ELF-1 (cell line): Measurements from ENCODE around the gene YJU2.
A peak's percentile ranks its signal among the peaks of the same experiment; 100 is the strongest.
"Not testable (repeated sequence)": the region's sequence is repeated elsewhere in the genome, so short reads cannot be mapped to it uniquely, and the experiment has no call there.

Experiments
- DNase-seq: peaks from one replicate; pipeline ENCODE4 v3.0.0-alpha.2; 2016; ENCODE audit warnings: low read depth, low spot score

Gene YJU2

DNA sequence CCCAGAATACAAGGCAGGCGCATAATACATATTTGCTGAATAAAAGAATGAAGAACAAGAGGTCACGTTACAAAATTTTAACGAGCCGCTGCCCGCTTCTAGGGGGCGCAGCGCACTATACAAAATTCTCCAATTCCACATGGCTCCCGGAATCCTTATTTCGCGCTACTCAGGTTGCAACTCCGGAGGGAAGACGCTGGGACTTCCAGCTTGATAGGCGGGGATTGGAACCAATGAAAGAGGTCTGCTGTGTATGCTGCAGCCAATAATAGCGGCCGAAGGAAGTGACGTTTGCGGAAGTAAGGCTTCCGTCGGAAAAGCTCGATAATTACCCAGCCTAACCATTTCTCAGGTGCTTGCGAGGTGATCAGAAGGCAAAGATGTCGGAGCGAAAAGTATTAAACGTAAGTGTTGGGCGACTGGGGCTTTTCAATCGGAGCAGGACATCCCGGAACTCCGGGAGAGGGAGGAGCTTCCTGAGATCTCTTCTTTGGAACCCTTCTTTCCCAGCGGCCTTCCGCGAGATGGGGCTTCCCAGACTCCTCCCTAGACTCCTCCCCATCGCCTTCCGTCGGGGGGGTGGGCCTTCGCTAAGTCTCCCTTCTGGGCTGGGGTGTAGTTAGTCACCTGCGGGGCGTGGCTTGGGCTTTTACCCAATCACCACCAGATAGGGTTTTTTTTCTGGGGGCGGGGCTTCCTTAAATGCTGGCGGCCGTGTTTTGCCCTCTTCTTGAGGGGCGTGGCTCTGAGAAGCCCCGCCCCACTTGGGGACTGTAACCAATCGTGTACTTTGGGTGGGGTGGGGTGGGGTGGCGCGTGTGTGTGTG, at the start of gene YJU2:
YJU2 (plus strand) TSS at position 314 of the 827 bp plus-strand sequence; CDS start at position 381, 67 bp downstream.
- DNase-seq = peak; percentile 100

DNA sequence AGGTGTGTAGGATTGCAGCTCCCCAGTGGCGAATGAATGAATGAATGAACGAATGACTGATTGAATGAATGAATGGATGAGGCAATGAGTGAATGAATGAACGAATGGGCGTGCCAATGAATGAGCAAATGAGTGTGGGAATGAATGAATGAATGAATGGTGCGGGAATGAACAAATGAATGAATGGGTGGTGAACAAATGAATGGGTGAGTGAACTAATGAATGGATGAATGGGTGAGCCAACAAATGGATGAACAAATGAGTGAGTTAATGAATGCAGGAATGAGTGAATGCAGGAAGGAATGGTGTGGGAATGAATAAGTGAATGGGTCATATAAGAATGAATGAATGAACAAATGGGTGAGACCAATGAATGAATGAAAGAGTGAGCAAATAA, 49.7 kb upstream of the YJU2 start:
- no peak for DNase-seq

DNA sequence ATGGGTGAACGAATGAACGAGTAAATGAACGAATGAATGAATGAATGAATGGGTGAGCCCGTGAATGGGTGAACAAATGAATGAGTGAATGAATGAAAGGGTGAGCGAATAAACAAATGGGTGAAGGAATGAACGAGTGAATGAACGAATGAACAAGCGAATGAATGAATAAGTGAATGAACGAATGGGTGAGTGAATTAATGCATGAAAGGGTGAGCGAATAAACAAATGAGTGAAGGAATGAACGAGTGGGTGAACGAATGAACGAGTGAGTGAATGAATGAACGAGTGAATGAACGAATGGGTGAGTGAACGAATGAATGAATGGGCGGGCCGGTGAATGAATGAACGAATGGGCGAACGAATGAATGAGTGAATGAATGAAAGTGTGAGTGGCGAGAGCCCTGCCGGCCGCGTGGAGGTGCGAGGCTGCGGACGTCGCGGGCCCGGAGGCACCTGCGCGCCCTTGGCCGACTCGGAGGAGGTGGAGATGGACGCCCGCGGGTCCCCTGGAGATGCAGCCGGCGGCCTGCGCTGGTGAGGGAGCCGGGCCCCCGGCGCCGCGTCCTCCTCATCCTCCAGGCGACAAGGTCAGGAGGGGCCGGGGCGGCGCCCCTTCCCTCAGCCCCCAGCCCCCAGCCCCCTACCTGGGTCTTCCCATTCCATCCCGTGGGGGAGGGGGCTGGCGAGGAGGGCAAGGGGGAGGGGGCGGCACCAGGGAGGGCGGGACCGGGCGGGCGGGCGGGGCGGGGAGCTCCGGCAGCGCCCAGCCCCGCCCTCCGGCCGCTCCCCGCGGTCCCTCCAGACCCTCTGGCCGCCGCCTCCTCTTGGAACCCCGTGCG, 49.0 kb upstream of the YJU2 start:
- no peak for DNase-seq

DNA sequence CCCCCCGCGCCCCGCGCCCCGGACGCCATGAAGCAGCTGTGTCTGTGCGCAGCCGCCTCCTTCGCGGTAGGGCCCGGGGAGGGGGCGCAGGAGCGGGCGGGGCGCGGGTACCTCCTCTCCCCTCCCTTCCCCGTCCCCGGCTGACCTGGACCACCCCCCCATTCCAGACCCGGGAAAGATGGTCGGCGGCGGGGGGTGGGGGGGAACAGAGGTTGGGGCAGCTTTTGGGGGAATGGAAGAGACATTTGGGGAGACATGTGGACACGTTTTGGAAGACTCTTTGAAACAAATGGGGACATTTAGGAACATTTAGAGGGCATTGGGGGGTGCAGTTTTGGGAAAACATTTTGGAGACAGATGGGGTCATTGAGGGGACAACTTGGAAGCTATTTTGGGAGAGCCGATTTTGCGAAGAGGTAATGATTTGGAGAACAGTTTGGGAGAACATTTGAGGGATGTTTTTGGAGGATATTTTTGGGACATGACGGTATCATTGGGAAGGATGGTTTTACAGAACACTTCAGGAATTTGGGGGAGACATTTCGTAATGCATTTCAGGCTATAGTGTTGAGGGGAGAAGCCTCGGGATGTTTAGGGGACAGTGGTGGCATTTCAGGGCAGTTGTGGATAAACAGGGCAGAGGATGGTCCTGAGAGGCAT, 48.3 kb upstream of the YJU2 start:
- no peak for DNase-seq

GRCh38 chr19:4199699-4200293, 47.1 kb upstream of the YJU2 start:
- DNase-seq = peak; percentile 40

- no peak for DNase-seq
Observed at GRCh38 chr19:4200940-4201542, 45.8 kb upstream of the YJU2 start.

DNA sequence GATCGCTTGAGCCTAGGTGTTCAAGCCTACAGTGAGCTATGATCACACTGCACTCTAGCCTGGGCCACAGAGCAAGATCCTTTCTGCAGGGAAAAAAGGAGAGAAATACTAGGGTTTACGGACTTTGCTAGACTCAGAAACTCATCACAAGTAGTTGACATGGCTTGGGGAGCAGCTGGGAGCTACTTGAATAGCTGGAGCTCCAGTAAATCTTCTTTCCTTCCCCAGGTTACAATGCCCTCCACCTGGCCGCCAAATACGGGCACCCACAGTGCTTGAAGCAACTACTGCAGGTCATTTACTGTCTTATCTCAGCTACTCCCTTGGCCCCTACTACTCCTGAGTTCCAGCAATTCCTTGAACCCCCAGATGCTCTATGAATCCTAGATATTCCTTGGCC, 45.1 kb upstream of the YJU2 start:
- DNase-seq = no peak

DNA sequence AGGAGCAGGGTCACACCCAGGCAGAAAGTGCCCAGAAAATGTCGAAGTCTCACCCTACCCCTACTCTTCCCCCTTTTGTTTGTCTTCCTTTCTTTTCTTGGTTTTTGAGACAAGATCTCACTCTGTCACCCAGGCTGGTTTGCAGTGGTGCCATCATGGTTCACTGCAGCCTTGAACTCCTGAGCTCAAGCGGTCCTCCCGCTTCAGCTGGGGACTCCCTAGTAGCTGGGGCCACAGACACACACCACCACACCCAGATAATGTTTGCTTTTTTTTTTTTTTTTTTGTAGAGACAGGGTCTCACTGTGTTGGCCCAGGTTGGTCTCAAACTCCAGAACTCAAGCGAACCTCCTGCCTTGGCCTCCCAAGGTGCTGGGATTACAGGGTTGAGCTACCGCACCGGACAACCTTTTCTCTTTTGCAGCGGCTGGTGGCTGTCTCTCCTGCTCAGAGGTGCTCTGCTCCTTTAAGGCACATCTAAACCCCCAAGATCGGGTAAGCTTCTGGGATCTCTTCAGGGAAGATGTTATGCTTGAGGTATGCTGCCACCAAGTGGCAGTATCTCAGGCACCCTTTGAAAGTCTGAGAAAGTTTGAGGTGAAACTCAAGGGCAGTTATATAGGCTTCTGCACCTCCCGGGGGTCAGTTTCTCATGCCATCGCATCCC, 39.9 kb upstream of the YJU2 start:
- DNase-seq = peak; percentile 40

- DNase-seq = peak; percentile 85
Observed at GRCh38 chr19:4208385-4209094, 38.3 kb upstream of the YJU2 start.

GRCh38 chr19:4210166-4210731, 36.6 kb upstream of the YJU2 start:
- peak; percentile 39 for DNase-seq

- DNase-seq = no peak
Observed at GRCh38 chr19:4213116-4213515, 33.8 kb upstream of the YJU2 start.

DNA sequence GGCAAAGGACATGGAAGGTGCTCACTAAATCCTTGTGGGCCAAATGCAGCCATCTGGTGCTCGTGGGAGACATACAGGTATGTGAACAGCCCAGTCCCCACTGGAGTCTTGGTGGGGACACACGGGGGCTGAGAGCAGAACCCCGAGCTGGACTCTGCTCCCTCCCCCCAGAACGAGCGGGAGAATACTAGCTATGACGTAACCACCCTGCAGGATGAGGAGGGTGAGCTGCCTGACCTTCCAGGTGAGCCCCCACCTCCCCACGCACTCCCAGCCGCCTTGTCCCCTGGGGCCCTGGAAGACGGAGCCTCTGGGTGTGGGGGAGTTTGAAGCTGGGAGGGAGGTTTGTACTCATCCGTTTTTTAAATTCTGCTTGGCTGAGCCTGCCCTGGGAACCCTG, 31.1 kb upstream of the YJU2 start:
- DNase-seq = no peak

- DNase-seq = no peak
Observed at GRCh38 chr19:4216846-4217245, 30.0 kb upstream of the YJU2 start.

DNA sequence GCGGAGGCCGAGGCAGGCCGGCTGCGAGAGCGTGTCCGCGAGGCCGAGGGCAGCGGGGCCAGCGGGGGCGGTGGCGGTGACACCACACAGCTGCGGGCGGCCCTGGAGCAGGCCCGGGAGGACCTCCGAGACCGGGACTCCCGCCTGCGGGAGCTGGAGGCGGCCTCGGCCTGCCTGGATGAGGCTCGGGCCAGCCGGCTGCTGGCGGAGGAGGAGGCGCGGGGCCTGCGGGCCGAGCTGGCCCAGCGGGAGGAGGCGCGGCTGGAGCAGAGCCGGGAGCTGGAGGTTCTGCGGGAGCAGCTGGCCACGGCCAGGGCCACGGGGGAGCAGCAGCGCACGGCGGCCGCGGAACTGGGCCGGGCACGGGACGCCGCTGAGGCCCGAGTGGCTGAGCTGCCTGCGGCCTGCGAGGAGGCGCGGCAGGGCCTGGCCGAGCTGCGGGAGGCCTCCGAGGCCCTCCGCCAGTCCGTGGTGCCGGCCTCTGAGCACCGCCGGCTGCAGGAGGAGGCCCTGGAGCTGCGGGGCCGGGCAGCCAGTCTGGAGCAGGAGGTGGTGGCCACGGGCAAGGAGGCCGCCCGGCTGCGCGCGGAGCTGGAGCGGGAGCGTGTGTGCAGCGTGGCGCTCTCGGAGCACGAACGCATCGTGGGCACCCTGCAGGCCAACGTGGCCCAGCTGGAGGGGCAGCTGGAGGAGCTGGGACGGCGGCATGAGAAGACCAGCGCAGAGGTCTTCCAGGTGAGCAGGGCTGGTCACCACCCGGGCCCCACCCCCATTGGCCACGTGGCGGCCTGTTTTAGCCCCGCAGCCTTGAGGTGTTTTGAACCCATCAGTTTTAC, 29.2 kb upstream of the YJU2 start:
- DNase-seq = no peak

DNA sequence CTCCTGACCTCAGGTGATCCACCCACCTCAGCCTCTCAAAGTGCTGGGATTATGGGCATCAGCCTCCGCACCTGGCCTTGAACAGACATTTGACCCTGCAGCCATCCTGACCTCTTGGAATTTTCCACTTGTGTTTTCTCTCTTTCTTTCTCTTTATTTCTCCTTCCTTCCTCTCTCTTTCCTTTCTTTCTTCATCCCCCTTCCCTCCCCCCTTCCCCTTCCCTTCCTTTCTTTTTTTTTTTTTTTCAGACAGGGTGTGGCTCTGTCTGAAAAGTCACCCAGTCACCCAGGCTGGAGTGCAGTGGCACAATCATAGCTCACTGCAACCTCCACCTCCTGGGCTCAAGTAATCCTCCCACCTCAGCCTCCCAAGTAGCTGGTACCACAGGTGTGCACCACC, 28.4 kb upstream of the YJU2 start:
- not testable (repeated sequence) for DNase-seq

GRCh38 chr19:4220188-4220587, 26.7 kb upstream of the YJU2 start:
- DNase-seq = no peak

- no peak for DNase-seq
Observed at GRCh38 chr19:4224470-4224869, 22.4 kb upstream of the YJU2 start.

GRCh38 chr19:4225885-4226284, 21.0 kb upstream of the YJU2 start:
- DNase-seq = no peak

DNA sequence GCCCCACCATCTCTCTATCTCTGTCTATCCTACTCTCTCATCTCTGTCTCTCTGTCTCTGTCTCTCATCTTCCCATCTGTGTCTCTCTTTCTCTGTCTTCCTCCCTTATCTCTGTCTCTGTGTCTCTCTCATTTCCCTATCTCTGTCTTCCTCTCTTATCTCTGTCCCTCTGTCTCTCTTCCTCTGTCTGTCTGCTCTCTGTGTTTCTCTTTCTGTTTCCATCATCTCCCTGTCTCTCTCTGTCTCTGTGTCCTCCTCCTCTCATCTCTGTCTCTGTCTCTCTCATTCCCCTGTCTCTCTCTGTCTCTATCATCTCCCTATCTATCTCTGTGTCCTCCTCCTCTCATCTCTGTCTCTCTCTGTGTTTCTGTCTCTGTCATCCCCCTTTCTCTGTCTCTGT, 19.1 kb upstream of the YJU2 start:
- no peak for DNase-seq
